Measurements from ENCODE around the gene CNTLN.
"Not testable (repeated sequence)": the region's sequence is repeated elsewhere in the genome, so short reads cannot be mapped to it uniquely, and the experiment has no call there.

Gene CNTLN

GRCh38 chr9:17322882-17323864 lies 188.3 kb downstream of the CNTLN start:
- no peak for DNase-seq

DNA sequence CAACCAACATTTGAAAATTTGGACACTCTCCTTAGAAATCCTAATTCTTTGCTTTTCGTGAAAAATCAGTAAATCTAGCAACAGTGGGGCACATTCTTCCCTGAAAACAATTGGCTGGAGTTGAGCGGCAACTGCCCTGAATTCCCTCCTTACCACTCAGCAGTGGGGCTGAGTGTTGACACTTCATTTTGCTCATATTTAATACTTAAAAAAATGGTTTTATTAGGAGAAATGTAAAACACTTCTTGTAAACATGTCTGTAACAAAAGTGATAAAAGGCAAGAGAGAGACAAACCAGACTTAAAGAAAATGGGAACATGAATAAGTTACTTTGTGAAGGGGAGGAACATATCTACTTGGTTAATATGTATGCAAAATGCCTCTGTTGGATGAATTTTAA lies 193.5 kb downstream of the CNTLN start:
- DNase-seq: no peak

- DNase-seq: no peak
These were observed 195.3 kb downstream of the CNTLN start for GRCh38 chr9:17330097-17330496.

GRCh38 chr9:17332115-17332514 lies 197.3 kb downstream of the CNTLN start:
- DNase-seq: no peak

GRCh38 chr9:17339156-17339555 lies 204.3 kb downstream of the CNTLN start:
- DNase-seq: no peak

DNA sequence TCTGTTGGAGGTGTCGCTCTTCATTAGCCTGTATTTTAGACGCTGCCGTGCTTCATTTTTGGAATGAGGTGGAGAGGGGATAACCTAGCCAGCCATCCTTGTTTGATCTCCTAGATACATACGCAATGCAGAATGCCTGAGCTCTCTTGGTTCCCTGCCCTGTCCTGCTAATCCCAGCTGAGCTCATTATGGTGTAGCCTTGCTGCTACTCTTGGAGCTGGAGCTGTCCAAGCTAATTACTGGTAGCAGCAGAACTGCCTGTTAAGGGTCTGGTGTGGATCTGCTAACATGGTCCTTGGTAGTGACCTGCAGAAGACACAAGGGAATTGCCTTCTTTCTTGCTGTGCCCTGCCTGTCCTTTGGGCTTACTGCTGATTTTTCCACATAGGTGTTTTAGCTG lies 207.9 kb downstream of the CNTLN start:
- no peak for DNase-seq

GRCh38 chr9:17349831-17350230 lies 215.0 kb downstream of the CNTLN start:
- DNase-seq: no peak

GRCh38 chr9:17354006-17354405 lies 219.2 kb downstream of the CNTLN start:
- DNase-seq: not testable (repeated sequence)

- no peak for DNase-seq
These were observed 226.5 kb downstream of the CNTLN start for GRCh38 chr9:17361378-17361777.

DNA sequence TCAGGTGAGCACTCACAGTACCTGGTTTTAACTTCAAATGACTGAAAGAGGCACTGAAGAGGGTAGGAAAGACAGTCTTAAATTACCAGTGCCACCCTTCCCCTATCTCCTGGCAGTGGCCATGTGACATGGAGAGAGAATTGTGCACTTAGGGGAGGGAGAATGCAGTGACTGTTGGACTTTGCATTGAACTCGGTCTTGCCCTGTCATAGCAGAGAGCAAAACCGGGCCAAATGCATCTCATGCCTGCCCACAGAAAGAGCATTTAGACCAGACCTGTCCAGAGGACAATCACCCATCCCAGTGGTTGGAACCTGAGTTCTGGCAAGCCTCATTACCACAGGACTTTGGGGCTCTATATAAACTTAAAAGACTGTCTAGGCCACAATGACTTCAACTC lies 232.2 kb downstream of the CNTLN start:
- DNase-seq: no peak

DNA sequence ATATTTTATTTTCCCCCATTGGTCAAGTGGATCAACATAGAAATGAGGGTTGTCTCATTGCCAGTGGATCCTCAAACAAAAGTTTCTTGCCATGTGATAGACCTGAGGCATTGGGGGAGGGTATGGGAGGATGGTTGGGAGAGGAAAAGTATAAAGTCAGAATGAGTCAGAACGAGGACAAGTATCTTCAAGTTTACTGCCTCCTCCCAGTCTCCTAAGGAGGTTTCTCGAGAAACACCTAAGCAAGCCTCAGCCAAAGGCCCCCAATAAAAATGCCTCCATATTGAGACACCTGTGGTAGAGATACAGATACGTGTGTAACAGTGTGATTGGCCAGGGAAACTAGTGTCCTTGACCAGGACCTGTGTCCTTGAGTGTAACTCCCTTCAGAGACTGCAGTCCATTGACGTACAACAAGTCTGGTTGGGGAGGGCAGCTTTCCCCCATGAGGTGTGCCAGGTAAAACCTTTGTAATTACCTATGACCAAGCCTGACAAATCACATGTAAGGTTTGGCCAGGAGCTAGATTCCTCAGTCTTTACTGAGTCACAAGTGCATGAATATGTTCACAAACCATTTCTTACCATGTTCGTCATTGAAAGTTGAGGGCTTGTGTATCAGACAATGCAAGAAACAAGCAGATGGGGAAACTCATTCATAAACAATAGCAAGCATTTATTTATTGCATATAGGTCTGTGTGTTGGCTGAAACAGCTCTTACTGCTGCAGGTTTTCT lies 245.5 kb downstream of the CNTLN start:
- no peak for DNase-seq

- DNase-seq: no peak
These were observed 252.7 kb downstream of the CNTLN start for GRCh38 chr9:17387565-17387964.

GRCh38 chr9:17389026-17389425 lies 254.2 kb downstream of the CNTLN start:
- DNase-seq: no peak

DNA sequence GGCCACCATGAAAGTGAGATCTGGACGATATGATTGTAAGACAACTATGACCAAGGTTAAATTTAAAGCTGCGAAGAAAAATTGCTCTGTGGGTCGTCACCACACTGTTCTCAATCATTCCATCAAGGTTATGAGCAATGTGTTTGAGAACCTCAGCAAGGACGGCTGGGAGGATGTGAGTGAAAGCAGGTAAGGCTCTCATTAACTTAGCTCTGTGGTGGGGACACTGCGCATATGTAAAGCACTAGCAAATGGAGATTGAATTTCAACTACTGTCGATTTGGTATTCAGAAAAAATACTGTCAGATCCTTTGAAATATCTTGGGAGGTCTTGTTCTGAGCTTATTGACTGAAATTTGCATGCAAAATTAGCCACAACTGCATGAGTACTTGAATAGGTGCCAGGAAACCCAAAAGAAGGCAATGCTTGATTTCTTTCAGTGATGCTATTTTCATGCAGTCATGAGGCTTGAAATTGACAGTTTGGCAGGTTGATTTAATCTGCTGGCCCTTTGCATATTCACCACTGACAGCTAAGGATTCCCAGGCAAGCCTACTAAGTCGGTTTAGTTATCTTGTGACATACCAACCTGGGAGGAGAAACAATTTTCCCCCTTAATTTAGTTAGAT lies 260.2 kb downstream of the CNTLN start:
- no peak for DNase-seq

- not testable (repeated sequence) for DNase-seq
These were observed 262.4 kb downstream of the CNTLN start for GRCh38 chr9:17397166-17397728.

- no peak for DNase-seq
These were observed 263.5 kb downstream of the CNTLN start for GRCh38 chr9:17398350-17398749.

- DNase-seq: no peak
These were observed 267.0 kb downstream of the CNTLN start for GRCh38 chr9:17401858-17402257.

GRCh38 chr9:17402309-17402708 lies 267.5 kb downstream of the CNTLN start:
- no peak for DNase-seq

GRCh38 chr9:17403539-17403938 lies 268.7 kb downstream of the CNTLN start:
- DNase-seq: no peak

DNA sequence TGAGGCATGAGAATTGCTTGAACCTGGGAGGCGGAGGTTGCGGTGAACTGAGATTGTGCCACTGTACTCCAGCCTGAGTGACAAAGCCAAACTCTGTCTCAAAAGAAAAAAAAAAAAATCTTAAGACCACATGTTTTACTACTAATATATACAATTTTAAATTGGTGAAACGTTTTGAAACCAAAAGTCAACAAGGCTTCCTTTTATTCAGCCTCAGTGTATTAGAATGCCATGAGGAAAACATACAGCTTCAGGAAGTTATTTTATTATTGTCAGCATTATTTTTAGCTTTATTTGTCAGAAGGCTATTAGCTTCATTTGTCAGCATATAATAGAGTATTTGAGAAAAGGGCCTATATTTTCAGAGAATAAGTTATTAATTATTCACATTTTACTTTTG lies 280.1 kb downstream of the CNTLN start:
- no peak for DNase-seq

- DNase-seq: no peak
These were observed 288.3 kb downstream of the CNTLN start for GRCh38 chr9:17422994-17423680.

DNA sequence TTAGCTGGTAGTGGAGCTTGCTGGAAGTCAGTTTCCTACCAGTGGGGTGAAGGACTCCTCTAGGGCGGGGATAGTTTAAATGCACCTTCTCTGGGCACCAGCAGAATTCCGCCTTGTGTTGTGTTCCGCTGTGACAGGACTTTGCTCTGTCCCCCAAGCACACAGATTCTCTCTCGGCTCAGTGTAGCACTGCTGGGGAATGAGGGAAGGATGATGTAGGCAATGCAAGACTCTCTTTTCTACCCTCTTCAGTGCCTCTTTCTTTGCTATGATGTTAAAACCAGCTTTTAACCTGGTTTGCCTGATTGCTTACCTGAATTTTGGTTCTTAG lies 288.8 kb downstream of the CNTLN start:
- no peak for DNase-seq

DNA sequence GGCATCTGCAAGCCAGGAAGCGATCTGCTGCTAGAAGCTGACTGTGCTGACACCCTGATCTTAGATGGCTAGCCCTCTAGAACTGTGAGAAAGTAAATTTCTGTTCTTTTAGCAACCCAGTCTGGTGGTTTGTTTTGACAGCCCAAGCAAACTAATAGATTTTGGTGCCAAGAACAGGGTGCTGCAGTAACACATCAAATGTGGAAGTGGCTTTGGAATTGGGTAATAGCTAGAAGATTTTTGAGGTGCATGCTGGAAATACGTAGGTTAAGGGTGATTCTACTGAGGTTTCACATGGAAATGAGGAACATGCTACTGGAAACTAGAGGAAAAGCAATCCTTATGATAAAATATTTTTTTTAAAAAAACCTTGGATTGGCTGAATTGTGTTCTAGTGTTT lies 290.5 kb downstream of the CNTLN start:
- no peak for DNase-seq

Measured in CD4-positive, alpha-beta T cell treated with Interleukin-15 for 1 hour (primary cell).